ENCODE results near the gene FOXP1. TPM values are rescaled to one million over a fixed set of nuclear protein-coding genes. Genes with fewer than 3 reads are reported as not detected.

FOXP1 gene
- total RNA-seq, 1 donor from 2014 or later, result 113 TPM

GRCh38 chr3:71565316-71565715 lies 18.2 kb downstream of the FOXP1 start:
- no peak for DNase-seq (ENCODE audit: extremely low spot score, unreplicated experiment)
- Mint-ChIP-seq H3K4me1 (ENCODE audit: unreplicated experiment) (peaks cover 9% of the 10 kb centered on the region), H3K27me3 (no peaks in the 10 kb centered on the region), H3K9me3 (peaks cover 5% of the 10 kb centered on the region), H3K36me3 (peaks cover 53% of the 10 kb centered on the region), H3K27ac (no peak overlapping the region), H3K4me3 (no peak overlapping the region)
- TF ChIP-seq CTCF (conservative IDR thresholded peaks at IDR 0.05), result no peak

GRCh38 chr3:71564361-71564760 lies 19.2 kb downstream of the FOXP1 start:
- no peak for TF ChIP-seq CTCF (conservative IDR thresholded peaks at IDR 0.05)
- Mint-ChIP-seq H3K4me1 (ENCODE audit: unreplicated experiment) (peaks cover 9% of the 10 kb centered on the region), H3K9me3 (peaks cover 5% of the 10 kb centered on the region), H3K27ac (no peak overlapping the region), H3K27me3 (no peaks in the 10 kb centered on the region), H3K36me3 (peaks cover 61% of the 10 kb centered on the region), H3K4me3 (no peak overlapping the region)
- no peak for DNase-seq (ENCODE audit: extremely low spot score, unreplicated experiment)

GRCh38 chr3:71563827-71564226 lies 19.7 kb downstream of the FOXP1 start:
- peaks cover 62% of the 10 kb centered on the region for H3K36me3 Mint-ChIP-seq
- peaks cover 9% of the 10 kb centered on the region for H3K4me1 Mint-ChIP-seq (ENCODE audit: unreplicated experiment)

GRCh38 chr3:71562938-71563337 lies 20.6 kb downstream of the FOXP1 start:
- DNase-seq (ENCODE audit: extremely low spot score, unreplicated experiment), result no peak
- Mint-ChIP-seq H3K27ac (no peak overlapping the region), H3K4me1 (ENCODE audit: unreplicated experiment) (peaks cover 7% of the 10 kb centered on the region), H3K4me3 (no peak overlapping the region), H3K9me3 (peaks cover 5% of the 10 kb centered on the region), H3K27me3 (no peaks in the 10 kb centered on the region), H3K36me3 (peaks cover 67% of the 10 kb centered on the region)
- TF ChIP-seq CTCF (conservative IDR thresholded peaks at IDR 0.05), result no peak

More at GRCh38 chr3:71563827-71564226, 19.7 kb downstream of the FOXP1 start:
- H3K27me3 Mint-ChIP-seq, result no peaks in the 10 kb centered on the region
- H3K4me3 Mint-ChIP-seq, result no peak overlapping the region
- H3K27ac Mint-ChIP-seq, result no peak overlapping the region
- no peak for TF ChIP-seq CTCF (conservative IDR thresholded peaks at IDR 0.05)
- peaks cover 5% of the 10 kb centered on the region for H3K9me3 Mint-ChIP-seq
- DNase-seq (ENCODE audit: extremely low spot score, unreplicated experiment), result no peak

- H3K9me3 Mint-ChIP-seq, result peaks cover 9% of the 10 kb centered on the region
- peaks cover 53% of the 10 kb centered on the region for H3K36me3 Mint-ChIP-seq
- H3K27me3 Mint-ChIP-seq, result no peaks in the 10 kb centered on the region
- H3K4me1 Mint-ChIP-seq (ENCODE audit: unreplicated experiment), result peaks cover 7% of the 10 kb centered on the region
- TF ChIP-seq CTCF (conservative IDR thresholded peaks at IDR 0.05), result no peak
- no peak for DNase-seq (ENCODE audit: extremely low spot score, unreplicated experiment)
- H3K4me3 Mint-ChIP-seq, result no peak overlapping the region
- H3K27ac Mint-ChIP-seq, result no peak overlapping the region
These were observed 22.9 kb downstream of the FOXP1 start for GRCh38 chr3:71560665-71561064.

Data from type B pancreatic cell (in vitro differentiated cells).